HG02852 (cell line): ENCODE results near the gene HS2ST1.
"Not testable (repeated sequence)": the region's sequence is repeated elsewhere in the genome, so short reads cannot be mapped to it uniquely, and the experiment has no call there.

Experiments used
- ATAC-seq: cut with Tn5 transposase; IDR thresholded peaks from one replicate; pipeline ENCODE4 v1.9.1; 2021; ENCODE audit warnings: mild to moderate bottlenecking, moderate library complexity; ENCODE audit not compliant: unreplicated experiment

The HS2ST1 gene

DNA sequence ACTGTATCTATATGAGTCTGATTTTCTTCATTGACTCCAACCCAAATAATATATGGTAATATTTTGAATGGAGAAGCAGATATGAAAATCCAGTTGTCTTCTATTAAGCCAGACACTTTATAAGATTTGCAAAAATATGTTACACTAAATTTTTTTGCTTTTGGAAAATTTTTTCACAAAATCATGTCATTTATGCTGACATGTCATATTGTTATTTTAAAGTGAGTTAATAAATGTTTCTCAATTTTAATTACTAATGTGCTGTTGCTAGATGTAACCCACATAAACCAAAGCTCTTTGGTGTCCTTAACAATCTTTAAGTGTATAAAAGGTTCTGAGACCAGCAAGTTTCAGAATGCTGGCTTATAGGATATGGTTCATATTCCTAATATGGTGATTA, 142.5 kb downstream of the HS2ST1 start:
- no peak for ATAC-seq

DNA sequence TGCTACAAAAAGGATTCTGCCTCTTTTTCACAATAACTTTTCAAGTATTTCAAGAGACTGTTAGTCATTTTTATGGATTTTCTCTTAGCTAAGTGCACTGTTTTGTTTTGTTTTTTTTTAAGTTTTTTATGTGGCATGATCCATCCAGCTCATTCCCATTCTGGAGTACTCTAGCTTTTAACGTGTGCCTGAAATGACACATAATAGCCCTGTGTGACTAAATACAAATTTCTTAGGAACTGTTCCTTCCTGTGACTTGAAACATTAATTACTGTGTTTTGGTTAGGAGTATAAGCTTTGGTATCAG, 143.9 kb downstream of the HS2ST1 start:
- ATAC-seq: no peak

DNA sequence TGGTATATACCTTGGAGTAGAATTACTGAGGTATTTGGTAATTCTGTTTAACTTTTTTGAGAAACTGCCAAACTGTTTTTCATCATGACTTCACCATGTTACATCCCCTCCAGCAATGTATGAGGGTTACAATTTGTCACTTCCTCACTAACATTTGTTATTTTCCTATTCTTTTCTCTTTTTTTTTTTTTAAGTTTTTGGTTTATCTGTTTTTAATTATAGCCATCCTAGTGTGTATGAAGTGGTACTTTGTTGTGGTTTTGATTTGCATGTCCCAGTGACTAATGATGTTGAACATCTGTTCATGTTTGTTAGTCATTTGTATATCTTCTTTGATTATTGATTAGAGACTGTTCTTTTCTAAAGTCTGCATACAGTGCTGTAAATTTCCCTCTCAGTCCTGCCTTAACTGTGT, 147.3 kb downstream of the HS2ST1 start:
- ATAC-seq: peak; percentile 42

DNA sequence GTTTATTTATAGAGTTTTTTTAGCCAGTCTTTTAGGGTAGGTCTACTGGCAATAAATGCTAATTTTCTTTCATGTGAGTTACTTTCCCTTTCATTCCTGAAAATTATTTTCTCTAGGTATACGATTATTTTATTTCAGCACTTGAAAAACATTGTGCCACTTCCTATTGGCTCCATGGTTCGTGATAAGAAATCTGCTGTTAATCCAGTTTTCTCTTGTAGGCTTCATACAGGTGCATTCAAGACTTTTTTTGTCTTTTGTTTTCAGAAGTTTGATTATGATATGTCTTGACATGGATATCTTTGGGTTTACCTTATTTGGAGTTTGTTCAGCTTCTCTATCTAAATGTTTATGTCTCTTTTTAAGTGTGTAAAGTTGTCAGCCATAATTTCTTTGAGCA, 148.3 kb downstream of the HS2ST1 start:
- ATAC-seq: no peak

DNA sequence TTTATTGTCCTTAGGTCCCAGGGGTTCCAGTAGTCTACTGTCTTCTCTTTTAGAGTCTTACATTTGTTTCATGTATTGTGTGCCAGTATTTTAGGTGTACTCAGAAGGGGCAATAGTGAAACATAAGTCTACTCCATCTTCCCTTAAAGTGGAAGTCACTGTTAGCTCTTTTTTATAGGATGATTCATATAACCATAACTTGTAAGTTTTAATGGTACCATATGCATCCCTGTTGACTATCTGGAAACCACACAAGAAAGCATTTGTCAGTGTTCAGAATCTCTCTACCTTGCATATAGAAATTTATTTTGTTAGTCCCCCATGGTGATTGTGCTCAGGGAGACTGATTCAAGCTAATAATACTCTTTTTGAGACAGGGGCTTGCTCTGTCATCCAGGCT, 149.9 kb downstream of the HS2ST1 start:
- ATAC-seq: no peak

DNA sequence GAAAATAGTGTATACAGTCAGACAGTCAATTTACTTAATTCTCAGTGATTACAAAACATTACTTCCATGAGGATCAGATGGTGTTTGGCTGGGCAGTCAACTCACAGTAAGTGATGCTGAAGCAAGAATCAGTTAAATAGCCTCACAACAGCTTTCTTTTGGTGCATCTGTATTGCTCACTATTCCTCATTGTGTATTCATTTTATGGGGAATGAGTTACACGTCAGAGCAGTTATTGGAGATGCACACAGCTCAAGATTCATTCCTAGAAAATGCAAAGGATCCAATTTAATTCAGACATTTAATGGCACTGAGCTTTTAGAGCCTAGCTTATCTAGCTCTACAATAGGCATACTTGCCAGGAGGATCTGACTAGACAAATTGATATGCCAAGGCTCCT, 150.6 kb downstream of the HS2ST1 start:
- no peak for ATAC-seq

DNA sequence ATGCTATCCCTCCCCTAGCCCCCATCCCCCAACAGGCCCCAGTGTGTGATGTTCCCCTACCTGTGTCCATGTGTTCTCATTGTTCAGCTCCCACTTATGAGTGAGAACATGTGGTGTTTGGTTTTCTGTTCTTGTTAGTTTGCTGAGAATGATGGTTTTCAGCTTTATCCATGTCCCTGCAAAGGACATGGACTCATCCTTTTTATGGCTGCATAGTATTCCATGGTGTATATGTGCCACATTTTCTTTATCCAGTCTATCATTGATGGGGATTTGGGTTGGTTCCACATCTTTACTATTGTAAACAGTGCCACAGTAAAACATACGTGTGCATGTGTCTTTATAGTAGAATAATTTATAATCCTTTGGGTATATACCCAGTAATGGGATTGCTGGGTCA, 152.3 kb downstream of the HS2ST1 start:
- ATAC-seq: not testable (repeated sequence)

DNA sequence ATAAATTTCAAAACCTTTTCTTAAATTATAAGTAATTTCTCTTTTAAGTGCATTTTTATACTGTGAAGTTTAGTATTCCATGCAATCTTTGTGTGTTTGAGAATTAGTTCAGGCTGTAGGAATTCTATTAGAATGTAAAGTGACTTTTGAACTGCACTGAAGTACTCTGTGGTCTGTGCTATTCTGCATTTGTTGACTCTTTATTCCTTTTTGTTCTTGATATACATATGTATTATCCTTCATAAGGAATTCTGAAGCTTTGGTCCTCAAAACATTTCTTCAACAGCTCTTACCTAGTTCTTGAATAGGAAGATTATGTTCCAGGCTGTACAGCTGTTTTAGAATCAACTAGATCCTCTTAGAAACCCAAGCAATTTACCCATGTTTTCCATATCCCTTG, 158.0 kb downstream of the HS2ST1 start:
- ATAC-seq: no peak

DNA sequence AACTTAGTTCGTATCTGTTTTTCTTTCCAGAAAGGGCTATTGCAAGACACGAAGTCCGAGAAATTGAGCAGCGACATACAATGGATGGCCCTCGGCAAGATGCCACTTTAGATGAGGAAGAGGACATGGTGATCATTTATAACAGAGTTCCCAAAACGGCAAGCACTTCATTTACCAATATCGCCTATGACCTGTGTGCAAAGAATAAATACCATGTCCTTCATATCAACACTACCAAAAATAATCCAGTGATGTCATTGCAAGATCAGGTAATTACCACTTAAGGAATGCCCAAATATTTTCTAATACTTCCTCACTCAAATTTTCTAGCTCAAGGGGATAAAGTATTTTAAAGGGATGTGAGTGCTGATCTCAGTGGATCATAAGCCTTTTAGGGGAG, 158.5 kb downstream of the HS2ST1 start:
- ATAC-seq: no peak

DNA sequence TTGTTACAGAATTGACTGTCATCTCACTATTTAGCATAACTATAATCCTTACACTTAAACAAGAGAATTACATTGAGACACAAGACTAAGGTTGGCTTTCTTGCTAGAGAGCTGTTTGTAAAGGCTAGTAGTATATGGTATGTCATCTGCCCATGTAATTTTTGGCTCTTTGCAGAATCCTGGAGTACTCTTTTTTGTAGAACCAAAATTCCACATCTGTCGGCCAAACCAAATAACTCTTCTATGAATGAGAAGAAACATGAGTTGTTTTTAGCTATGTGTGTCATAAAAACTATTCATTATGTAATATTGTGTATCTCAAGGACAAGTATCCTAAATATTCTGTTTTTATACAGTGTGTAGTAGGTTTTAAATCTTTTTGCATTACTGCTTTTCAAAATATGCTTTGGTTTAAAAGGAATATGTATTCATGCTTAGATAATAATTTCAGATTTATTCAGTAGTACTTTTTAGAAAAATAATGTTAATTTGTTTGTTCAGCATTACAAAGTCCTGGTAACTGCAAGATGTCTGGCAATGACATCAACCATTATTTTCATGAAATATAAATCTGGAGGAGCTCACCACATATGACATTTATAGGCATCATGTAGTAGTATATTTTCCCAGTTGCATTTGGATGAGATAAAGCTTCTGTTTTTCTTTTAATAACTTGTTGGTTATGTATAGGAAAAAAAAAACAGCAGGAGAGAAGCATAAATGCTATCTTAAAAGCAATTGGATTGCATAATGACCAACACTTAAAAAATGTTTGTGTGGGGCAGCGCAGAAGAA, 159.8 kb downstream of the HS2ST1 start:
- no peak for ATAC-seq

DNA sequence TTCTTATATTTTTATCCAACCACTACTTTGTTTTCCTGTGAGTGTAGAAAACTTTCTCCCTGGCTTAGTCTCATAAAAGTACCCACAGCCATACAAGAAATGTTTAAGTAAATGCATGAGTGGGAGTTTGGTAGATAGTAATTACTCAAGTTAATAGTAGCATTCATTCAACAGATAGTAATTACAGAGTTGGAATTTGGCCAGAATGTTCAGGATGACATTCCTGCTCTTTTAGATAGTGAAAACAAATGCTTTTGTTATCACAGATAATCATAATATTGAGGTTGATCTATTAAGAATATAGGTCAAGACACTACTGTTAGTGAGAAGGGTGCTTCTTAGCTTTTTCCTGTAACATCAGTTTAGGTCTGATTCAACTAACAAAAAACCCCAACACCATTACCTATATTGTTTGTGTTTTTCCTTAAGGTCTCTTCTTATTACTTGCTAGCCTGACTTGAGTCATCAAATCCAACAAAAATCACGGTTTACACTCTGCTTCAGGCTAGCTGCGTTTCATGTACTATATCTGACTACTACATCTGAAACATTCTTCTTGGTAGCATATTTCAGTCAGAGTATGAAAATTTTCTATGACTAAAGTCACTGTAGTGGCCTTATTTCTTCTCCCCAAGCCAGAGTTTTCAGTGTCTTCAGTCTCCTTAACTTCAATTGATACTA, 163.7 kb downstream of the HS2ST1 start:
- peak; percentile 84 for ATAC-seq

DNA sequence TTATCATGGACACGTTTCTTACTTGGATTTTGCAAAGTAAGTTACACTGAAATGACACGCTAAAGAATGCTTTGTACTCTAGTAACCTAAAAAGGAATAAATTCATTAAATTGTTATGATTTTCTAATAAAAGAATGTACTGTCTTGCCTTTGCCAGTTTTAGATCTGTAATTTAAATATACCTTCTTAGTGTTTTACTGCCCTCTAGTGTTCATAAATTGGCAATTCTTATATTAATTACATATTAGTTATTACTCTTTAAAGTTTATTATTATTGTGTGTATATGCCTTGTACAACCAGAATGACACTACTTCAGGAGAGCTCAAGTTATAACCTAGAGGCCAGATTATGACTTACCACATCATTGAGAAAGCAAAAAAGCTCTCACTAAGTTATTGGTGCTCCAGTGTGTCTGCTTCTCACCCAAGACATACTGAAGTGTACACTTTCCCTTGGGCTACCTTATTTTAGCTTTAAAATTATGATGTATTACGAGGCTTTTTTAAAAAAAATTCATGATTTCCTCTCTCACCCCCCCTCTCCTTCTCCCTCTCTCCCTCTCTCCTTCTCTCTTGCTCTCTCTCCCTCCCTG, 169.9 kb downstream of the HS2ST1 start:
- ATAC-seq: no peak

DNA sequence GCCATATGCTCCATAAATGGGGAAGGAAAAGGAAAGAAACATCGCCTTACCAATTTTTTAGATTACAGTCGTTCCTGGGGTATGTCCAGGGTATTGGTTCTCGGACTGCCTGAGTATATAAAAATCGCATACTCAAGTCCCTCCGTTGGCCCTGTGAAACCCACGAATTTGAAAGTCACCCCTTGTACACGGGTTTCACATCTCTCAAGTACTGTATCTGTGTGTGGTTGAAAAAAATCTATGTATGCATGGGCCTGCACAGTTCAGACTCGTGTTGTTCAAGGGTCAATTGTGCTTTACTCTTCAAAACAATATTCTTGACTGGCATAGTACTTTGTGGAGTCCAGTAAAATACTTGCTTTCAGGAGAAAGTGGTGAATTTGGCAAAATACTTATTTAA, 171.7 kb downstream of the HS2ST1 start:
- ATAC-seq: no peak

DNA sequence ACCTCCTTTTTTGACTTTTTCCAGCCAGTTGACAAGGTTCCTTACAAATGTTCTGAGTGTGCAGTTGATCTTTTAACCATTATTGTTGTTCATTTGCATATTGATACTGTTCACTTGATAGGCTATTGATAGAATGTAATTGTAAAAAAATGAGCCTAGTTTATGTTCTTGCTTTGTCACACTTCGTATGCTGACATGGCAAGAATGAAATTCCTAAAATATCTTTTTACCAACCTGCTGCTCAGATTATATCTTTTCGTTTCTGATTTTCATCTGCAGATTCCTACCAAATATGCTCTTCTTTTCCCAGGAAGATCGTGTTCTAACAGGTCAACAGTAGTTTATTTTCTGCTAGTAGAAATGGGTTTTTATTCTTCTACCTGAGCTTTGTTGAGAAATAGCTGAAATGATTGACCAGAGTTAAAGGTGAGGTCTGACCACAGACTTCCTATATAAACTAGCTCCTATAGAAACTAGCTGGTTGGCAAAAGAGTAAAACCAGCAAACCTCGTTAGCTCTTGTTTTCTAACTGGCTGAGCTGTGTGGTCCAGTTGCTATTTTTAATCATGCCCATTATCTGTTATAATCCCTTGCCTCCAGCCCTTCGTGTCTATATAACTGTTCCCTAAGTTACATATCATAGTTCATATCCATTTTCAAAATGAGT, 174.8 kb downstream of the HS2ST1 start:
- ATAC-seq: no peak

DNA sequence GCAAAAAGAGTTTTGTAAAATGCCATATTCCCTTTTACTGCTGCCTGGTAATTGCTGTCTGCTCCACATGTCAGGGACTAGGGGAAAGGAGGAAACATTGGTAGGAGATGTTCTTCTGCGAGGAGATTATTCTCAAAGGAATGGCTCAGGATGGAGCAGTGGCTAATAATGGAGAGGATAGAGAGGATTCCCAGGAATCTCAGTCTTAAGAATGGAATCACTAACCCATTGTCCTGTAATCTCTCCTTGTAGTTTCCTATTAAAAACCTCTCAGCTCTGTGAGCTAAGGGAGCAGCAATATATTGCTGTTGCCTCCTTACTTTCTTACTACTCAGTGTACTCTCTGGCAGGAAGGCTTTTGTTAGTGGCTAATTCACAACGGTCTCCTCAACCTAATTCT, 175.4 kb downstream of the HS2ST1 start:
- ATAC-seq: no peak

DNA sequence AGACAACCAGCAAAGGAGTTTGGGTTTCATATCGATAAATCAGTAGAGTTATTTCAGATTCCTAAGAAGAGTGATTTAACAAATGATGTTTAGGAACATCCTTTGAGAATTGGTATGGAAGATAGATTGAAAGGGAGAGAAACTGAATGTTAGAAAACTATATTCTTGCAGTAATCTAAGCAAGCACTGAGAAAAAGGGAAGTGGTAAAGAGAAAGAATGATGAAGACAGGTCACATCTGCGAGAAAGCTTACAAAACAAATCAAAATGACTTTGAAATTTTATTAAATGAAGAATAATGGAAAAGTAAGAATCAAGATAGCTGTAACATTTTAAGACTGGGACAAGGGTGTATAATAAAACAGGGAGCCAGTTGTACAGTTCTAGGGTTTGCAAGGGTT, 177.0 kb downstream of the HS2ST1 start:
- ATAC-seq: no peak

DNA sequence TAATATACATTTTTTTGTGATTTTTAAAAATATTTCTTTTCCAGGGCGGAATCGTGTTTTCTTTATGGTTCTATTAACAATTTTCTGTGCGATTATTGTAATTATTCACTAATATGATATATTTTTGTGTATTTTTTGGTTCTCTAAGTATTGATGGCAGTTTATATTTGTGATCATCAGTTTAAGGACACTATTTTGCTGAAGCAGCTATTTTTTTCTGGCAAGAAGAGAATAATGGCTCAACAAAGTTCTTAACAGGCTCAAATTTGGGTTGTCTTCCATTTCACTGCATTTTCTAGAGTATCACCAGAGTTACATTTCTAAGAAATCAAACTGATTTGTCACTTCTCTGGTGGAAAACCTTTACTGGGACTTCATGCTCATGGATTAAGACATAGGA, 178.4 kb downstream of the HS2ST1 start:
- ATAC-seq: no peak

DNA sequence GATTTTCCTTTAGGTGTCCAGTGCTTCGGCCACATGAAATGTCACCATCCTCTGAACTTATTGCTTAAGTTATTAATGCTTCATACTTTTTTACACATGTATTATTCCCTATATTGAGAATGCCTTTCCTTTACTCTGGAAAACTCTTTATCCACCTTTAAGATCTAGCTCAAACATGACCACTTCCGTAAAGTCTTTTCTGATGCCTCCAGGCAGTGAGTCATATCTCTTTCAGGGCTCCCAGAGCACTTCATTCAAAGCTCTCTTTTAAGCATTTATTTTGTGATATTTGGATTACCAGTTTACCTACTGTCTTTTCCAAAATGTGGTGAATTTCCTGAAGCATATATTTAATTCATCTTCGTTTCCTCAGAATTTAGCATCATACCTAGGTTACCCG, 178.9 kb downstream of the HS2ST1 start:
- no peak for ATAC-seq

DNA sequence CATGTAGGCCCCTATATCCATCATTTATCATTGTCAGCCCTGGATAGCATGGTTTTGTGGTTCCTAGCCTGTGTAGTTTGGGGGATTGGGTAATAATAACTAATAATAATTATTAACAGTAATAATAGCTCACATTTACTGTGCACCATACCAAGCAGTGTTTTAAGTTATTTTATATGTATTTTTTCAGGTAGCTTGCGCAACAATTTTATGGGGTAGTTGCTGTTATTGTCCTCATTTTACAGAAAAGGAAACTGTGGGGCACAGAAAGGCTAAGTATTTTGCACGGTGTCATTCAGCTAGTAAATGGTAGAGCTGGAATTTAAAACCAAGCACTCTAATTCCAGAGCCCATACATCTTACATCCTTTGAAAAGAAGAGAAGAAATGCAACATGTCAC, 179.8 kb downstream of the HS2ST1 start:
- ATAC-seq: no peak

DNA sequence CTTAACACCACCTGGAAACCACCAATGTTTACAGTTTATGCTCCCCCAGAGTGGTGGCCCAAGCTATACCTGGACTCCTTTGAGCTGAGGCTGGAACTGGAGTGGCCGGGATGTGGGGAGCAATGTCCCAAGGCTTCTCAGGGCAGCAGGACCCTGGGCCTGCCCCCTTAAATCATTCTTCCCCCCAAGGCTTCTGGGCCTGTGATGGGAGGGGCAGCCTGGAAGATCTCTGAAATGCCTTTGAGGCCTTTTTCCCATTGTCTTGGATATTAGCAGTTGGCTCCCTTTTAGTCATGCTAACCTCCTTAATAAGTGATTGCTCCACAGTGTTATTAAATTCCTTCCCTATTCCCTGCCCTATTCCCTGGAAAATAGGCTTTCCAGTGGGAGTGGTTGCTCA, 185.8 kb downstream of the HS2ST1 start:
- ATAC-seq: no peak

DNA sequence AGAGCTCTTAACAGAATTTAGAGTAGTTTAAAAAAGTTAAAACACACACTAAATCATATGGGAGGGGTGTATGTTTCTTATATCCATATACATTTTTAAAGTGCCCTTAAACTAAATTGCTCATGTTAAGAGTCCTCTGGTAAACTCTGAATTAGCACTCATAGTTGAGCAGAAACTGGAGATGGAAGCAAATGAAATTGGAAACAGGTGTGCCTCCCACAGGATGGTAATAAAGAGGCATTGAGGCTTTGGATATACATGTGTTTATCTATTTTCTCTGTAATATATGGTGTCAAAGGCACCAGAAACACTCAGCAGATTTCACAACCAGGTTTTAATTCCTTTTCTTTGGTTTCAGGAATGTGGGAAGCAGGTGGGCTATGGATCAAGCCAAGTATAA, 188.6 kb downstream of the HS2ST1 start:
- ATAC-seq: no peak

DNA sequence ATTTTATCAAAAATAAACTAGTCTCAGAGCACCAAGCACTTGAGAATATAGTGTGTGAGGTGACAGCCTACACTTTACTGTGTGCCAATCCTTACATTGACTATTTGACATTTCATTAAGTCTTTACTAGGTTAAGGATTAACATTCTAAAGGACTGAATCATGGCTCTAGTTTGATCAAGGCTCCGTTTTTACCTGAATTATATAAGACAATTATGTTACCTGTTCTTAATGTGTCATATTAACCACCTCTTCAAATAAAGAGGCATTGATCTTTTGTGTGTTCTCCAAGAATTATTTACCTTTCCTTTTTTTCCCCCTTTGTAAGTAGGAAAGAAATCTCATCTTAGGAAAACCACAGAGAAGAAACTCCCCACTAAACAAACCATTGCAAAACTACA, 189.7 kb downstream of the HS2ST1 start:
- no peak for ATAC-seq
